Neural progenitor cell (in vitro differentiated cells): ENCODE data around the gene RBM22.

Experiments used
- CTCF ChIP-seq: fragments of 200-600 bp; sonication (generic); IDR thresholded peaks from 2 replicates; pipeline ENCODE4 v1.5.1; 2017; ENCODE audit warnings: antibody characterized with exemption, mild to moderate bottlenecking
- EZH2 ChIP-seq: fragments of 200-600 bp; sonication (generic); IDR thresholded peaks from 2 replicates; pipeline ENCODE4 v1.6.1; 2017; ENCODE audit warnings: antibody characterized with exemption, mild to moderate bottlenecking, moderate library complexity

- no peak for TF ChIP-seq CTCF
- TF ChIP-seq EZH2, result no peak
Measured at GRCh38 chr5:150645070-150645700, 55.7 kb downstream of the RBM22 start.
